NCI-H1930 (cell line): ENCODE data around the gene SKOR1.

Source experiments
- DNase-seq, 2 experiments: peaks; one replicate each; lab custom pipeline; 2025; lab: John Stamatoyannopoulos, UW

SKOR1 gene

DNA sequence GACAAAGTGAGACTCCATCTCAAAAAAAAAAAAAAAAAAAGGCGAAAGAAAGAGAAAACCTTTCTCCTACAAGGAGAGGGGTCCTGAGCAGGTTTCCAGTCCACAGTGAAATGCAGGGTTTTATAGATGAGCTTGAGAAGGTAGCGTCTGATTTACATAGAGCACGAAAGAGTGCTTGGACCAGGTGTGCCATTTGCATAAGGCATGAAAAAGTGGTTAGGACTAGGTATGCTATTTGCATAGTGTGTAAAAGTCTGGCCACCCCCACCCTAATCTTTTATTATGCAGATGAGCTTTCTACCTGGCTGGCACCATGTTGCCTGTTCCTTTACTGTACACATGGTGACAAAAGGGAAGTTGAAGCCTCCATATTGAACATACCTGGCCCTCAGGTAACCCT, 28.1 kb downstream of the SKOR1 start:
- no peak for DNase-seq

DNA sequence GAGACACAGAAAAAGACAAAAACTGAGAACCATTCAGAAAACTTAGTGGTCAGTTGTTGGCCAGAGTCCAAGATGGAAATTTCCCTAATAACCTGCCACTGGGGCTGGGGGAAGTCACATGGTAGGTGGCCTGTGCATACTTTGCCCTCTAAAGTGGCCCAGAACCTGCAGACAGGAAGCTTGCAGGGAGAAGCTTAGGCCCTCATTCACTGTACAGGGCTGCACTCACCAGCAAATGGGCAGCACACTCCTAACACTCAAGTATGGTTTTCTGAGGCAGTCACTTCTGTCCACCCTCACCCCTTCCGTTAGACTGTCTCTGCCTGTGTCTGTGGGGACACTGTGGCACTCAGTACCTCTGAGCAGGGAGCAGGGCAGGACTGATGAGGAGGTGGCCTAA, 29.0 kb downstream of the SKOR1 start:
- DNase-seq, result no peak

DNA sequence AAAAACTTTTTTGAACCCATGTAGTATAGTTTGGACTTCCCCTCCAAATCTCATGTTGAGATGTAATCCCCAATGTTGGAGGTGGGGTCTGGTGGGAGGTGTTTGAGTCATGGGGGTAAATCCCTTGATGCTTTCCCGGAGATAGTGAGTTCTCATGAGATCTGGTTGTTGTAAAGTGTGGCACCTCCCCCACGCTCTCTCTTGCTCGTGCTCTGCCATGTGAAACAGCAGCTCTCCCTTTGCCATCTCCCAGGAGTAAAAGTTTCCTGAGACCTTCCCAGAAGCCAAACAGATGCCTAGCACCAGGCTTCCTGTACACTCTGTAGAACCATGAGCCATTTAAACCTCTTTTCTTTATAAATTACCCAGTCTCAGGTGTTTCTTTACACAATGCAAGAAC, 30.5 kb downstream of the SKOR1 start:
- no peak for DNase-seq

DNA sequence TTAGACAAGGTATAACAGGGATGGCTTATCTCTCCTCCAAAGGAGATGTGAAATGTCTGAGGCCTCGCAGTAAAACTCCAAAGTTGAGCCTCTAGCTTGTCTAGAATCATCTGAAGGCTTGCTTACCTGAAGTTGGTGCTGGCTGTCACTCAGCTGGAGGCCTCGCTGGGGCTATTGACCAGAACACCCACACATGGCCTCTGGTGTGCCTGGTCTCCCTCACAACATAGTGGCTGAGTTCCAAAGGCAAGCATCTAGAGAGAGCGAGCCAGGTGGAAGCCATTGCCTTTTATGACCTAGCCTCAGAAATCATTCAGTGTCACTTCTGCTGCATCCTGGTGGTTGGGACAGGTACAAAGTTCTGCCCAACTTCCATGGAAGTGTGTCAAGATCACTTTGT, 31.9 kb downstream of the SKOR1 start:
- DNase-seq, result no peak

DNA sequence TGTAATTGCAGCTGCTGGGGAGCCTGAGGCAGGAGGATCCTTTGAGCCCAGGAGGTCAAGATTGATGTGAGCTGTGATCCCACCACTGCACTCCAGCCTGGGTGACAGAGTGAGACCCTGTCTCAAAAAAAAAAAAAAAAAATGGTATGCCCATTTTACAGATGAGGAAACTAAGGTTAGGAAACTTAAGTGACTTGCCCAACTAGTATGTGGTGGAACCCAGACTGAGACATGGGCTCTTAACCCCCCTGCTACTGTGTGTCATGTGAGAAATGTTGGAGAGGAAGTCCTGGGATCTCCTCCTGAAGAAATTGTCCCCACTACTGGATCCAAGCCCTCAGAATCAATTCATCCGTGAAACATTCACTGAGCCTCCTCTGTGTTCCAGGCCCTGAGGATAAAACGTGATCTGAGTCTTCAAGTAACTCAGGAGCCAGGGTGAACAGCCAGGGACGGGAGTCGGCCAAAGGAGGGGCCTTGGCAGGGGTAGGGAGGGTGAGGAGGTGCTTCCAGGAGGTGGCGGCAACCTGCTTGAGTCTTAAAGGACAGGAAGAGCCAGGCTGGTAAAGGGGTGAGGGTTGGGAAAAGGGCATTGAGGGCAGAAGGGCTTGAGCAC, 34.1 kb downstream of the SKOR1 start:
- no peak for DNase-seq

GRCh38 chr15:67861983-67862382, 36.7 kb downstream of the SKOR1 start:
- no peak for DNase-seq

DNA sequence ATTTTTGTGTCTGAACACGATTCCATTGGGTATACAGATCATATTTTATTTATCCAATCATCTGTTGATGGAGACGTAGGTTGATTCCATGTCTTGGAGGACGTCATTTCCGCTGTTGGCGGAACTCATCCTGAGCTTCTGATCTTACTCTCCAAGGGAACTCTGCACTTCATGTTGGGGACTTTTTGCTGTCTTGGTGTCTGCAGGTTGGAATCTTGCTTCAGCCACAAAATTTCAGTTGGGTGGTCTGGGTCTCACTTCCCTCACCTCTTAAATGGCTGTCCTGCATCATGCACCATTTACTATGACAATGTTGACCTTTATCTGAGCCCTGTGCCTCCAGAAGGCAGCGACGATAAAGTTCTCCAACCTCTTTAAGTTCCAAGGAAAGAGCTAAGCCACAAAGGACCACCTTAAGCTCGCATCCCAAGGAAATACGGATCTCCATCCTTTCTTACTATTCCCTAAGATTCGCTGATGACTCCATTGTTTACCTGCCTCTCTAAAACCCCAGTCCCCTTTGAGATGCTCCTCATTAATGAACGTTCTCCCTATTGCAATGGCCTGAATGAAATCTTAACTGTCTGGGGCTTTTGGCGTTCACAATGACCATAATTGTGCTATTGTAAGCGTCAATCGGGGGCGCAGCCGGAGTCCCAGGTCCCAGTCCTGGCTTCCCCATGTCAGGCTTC, 37.6 kb downstream of the SKOR1 start:
- no peak for DNase-seq

- peak; percentile 37 to 52 for DNase-seq
These were observed 38.2 kb downstream of the SKOR1 start for GRCh38 chr15:67863442-67863987.

DNA sequence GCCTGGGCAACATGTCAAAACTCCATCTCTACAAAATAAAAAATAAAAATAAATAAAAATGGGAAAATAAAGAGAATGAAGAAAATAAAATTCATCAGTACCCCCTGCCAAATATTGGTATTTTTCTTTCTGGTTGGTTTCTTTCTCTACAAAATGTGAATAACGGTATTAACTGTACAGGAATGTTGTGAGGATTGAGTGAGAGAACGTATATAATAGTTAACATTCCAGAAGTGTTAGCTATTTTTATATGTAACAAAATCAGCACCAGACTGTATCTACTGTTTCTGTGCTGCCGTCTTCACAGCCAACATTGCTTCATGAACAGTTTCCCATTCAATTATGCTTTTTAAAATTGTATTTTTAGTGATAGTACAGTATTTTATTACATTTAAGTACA, 40.0 kb downstream of the SKOR1 start:
- DNase-seq, result no peak

- DNase-seq, result no peak
These were observed 40.5 kb downstream of the SKOR1 start for GRCh38 chr15:67865766-67866165.

DNA sequence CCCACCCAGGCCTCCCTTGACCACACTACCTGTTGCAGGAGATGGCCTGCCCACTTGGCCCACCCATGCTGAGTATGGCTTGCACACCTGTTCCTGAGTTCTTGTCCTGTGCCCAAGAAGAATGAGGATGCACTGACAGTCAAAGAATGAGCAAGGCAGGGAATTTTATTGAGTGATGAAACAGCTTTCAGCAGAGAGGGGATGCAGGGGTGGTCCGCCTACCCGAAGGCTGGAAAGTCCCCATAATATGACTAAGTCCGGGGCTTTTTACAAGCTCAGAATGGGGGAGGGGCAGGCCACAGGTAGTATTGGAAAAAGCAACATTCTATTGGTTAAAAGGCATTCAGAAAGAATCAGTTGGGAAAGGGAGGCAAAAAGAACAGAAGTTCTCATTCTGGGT, 44.4 kb downstream of the SKOR1 start:
- DNase-seq, result no peak

DNA sequence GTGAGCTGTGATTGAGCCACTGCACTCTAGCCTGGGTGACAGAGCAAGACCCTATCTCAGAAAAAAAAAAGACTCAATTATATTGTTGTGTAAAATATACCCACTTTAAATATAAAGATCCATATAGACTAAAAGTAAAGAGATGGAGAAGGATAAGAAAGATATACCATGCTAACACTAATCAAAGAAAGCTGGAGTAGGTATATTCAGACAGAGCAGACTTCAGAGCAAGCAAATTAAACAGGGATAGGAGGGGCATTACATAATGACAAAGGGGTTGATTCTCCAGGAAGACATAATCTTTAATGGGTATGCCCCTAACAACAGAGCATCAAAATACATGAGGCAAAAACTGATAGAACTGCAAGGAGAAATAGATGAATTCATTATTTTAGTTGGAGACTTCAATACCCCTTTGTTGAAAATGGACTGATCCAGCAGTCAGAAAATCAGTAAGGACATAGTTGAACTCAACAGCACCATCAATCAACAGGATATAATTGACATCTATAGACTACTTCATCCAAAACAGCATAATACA, 45.6 kb downstream of the SKOR1 start:
- DNase-seq, result no peak

GRCh38 chr15:67873777-67874176, 48.5 kb downstream of the SKOR1 start:
- DNase-seq, result no peak

GRCh38 chr15:67878712-67879206, 53.5 kb downstream of the SKOR1 start:
- no peak for DNase-seq

- no peak for DNase-seq
These were observed 54.3 kb downstream of the SKOR1 start for GRCh38 chr15:67879440-67880129.

DNA sequence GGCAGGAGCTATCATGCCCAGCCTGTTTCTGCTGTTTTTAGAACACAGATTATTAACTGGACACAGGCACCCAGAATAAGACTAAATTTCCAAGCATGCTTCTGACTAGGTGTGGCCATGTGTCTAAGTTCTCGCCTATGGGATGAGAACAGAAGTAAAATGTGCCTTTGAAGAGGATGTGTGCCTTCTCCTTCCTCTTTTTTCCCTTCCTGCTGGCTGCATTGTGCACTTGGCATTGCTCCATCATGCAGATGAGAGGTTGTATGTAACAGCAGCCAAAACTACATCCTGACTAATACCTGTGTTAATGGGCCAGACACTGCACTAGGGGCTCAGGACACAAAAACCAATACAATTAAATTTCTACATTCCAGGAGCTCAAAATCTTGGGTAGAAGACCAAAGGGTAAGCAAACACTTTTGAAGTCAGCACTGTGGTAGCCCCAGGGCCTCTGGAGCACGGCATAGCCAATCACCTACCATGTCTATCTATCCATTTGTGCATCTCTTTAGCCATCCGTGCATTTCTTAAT, 55.4 kb downstream of the SKOR1 start:
- no peak for DNase-seq

- DNase-seq, result no peak
These were observed 57.4 kb downstream of the SKOR1 start for GRCh38 chr15:67882487-67883233.

DNA sequence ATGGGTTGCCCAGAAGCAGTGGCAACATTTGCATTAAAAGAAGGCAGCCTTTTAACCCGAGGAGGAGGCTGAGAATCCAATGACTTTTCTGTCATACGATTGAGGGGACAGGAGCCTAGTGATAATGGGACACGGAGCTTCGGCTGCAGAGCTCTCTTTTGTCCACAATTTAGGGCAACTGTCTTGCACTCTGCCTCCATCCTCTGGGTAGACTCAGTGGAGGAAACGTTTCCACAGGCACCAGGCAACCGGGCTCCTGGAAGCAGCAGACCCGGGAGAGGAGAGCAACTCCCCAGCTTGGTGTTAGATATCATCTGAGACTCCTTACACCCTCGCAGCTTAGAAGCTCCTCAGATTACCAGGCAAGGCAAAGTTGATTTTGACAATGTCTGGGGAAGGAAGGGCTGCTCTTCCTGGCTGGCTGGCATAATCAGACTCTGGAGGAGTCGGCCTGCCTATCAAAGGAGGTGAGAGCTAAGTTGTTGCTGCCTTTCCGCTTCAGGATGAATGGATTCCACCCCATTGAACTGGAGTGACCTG, 58.0 kb downstream of the SKOR1 start:
- no peak for DNase-seq

DNA sequence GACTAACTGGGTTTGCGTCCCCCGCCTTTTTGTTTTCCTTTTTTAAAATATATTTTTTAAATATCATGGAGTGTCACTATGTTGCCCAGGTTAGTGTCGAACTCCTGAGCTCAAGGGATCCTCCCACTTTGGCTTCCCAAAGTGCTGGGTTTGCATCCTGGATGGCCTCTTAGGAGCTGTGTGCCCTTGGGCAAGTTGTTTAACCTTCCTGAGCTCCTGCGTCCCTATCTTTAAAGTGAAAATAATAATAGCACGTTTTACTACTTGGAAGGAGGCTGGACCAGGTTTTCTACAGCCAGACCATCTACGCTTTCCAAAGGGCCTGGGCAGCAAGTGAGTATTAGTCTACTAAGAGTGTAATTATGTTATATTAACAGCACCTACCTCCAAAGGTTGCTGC, 58.7 kb downstream of the SKOR1 start:
- no peak for DNase-seq
